ENCODE results near the gene SCML2. TPM values are rescaled to one million over a fixed set of nuclear protein-coding genes. Genes with fewer than 3 reads are reported as not detected.
"Not testable (repeated sequence)": the region's sequence is repeated elsewhere in the genome, so short reads cannot be mapped to it uniquely, and the experiment has no call there.

Gene SCML2
- total RNA-seq, 3 donors from 2014 or later = 3.4 to 5.1 (median 5.1) TPM

DNA sequence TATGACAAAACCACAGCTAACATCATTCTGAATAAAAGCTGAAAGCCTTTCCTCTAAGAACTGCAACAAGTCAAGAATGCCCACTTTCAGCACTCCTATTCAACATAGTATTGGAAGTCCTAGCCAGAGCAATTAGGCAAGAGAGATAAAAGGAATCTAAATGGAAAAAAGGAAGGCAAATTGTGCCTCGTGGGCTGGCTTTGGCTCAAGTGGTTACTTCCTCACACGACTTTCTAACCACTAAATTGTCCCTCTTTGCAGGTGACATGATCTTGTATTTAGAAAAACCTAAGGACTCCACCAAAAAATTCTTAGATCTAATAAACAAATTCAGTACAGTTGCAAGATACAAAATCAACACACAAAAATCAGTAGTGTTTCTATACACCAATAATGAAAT, 57.2 kb downstream of the SCML2 start:
- Mint-ChIP-seq H3K27me3 (ENCODE audit: low read depth) (no peaks in the 10 kb centered on the region), H3K36me3 (ENCODE audit: insufficient read depth) (peaks cover 2% of the 10 kb centered on the region), H3K4me1 (ENCODE audit: low read depth) (no peaks in the 10 kb centered on the region), H3K9me3 (peaks cover 15% of the 10 kb centered on the region), H3K4me3 (no peak overlapping the region)
- DNase-seq = no peak
- no peak for ATAC-seq

- peaks cover 15% of the 10 kb centered on the region for H3K9me3 Mint-ChIP-seq
- no peak overlapping the region for H3K4me3 Mint-ChIP-seq
- H3K27me3 Mint-ChIP-seq (ENCODE audit: low read depth) = no peaks in the 10 kb centered on the region
- no peak for ATAC-seq
- H3K4me1 Mint-ChIP-seq (ENCODE audit: low read depth) = no peaks in the 10 kb centered on the region
- no peak for DNase-seq
- H3K36me3 Mint-ChIP-seq (ENCODE audit: insufficient read depth) = peaks cover 2% of the 10 kb centered on the region
Observed at GRCh38 chrX:18294893-18295292, 59.6 kb downstream of the SCML2 start.

DNA sequence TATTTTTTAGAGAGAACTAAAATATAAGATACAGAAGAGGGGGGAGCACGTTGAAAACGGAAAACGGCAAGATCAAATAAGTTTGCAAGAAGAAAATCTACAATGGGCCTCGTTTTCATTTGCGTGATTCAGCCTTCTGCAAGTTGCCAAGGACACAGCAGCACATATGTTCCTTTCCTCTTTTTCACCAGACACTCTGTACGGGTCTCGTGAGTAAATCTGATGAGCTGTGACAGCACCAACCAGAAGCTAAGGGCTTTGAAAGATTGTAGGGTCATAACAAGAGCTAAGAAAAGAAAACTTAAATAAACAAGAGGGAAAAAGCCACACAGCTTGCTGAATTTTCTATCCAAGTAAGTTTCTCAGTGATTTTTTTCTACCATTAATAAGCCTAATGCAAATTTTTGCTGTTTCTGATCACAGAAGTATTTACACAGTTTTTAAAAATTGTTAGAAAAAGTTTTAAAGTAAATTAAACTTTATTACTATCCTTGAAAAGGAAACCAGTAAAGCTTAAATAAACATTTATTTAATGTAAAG, 63.4 kb downstream of the SCML2 start:
- Mint-ChIP-seq H3K36me3 (ENCODE audit: insufficient read depth) (no peaks in the 10 kb centered on the region), H3K4me1 (ENCODE audit: low read depth) (no peaks in the 10 kb centered on the region), H3K9me3 (peaks cover 4% of the 10 kb centered on the region), H3K27me3 (ENCODE audit: low read depth) (no peaks in the 10 kb centered on the region), H3K4me3 (no peak overlapping the region)
- DNase-seq = no peak
- no peak for ATAC-seq

DNA sequence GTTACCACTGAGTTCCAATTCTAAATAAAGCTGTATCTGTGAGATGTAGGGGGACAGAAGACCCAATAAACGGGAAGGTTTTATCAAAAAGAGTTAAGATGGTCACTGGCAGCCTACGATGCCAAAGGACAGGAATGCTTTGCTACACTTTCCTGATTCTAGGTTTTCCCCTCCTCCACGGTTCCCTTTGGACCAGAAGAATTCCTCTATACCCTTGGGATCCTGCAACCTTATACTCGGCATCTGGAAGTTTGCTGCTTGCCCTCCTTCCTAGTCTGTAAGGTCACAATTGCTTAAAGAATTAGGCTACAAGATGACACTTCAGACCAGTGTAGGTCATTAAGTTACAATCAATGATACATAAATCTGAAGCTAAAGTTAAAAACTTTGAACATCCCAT, 64.3 kb downstream of the SCML2 start:
- ATAC-seq (no peak), DNase-seq (no peak)
- Mint-ChIP-seq H3K4me1 (ENCODE audit: low read depth) (no peaks in the 10 kb centered on the region), H3K27me3 (ENCODE audit: low read depth) (no peaks in the 10 kb centered on the region), H3K36me3 (ENCODE audit: insufficient read depth) (no peaks in the 10 kb centered on the region), H3K9me3 (no peaks in the 10 kb centered on the region), H3K4me3 (no peak overlapping the region)

GRCh38 chrX:18288716-18289115, 65.8 kb downstream of the SCML2 start:
- Mint-ChIP-seq H3K9me3 (no peaks in the 10 kb centered on the region), H3K4me1 (ENCODE audit: low read depth) (no peaks in the 10 kb centered on the region), H3K27me3 (ENCODE audit: low read depth) (no peaks in the 10 kb centered on the region), H3K4me3 (no peak overlapping the region), H3K36me3 (ENCODE audit: insufficient read depth) (no peaks in the 10 kb centered on the region)
- DNase-seq (no peak), ATAC-seq (no peak)

GRCh38 chrX:18286322-18286831, 68.1 kb downstream of the SCML2 start:
- Mint-ChIP-seq H3K4me1 (ENCODE audit: low read depth) (no peaks in the 10 kb centered on the region), H3K9me3 (no peaks in the 10 kb centered on the region), H3K27me3 (ENCODE audit: low read depth) (no peaks in the 10 kb centered on the region), H3K36me3 (ENCODE audit: insufficient read depth) (no peaks in the 10 kb centered on the region), H3K4me3 (no peak overlapping the region)
- ATAC-seq (no peak), DNase-seq (no peak)

DNA sequence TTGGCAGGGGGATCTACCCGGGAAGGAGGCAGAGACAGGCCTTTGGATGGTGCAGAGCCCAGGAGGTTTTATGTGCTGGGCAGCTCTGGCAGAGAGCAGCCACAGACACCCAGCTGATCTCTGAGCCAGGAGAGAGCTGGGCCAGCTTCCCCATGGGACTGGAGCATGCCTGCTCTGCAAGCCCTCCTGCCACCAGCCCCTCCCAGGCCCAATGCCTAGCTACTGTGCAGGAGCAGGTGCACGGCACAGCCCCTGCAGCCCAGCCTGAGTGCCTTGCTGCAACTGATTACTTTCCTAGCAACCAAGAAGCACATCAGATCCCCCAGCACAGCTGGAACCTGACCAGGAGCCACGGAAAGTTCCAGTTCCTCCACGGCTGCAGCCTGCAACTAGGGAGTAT, 76.0 kb downstream of the SCML2 start:
- ATAC-seq (no peak), DNase-seq (no peak)
- H3K4me1 Mint-ChIP-seq (ENCODE audit: low read depth) = no peaks in the 10 kb centered on the region
- H3K27me3 Mint-ChIP-seq (ENCODE audit: low read depth) = no peaks in the 10 kb centered on the region
- peaks cover 8% of the 10 kb centered on the region for H3K9me3 Mint-ChIP-seq
- no peak overlapping the region for H3K4me3 Mint-ChIP-seq
- H3K36me3 Mint-ChIP-seq (ENCODE audit: insufficient read depth) = no peaks in the 10 kb centered on the region

GRCh38 chrX:18272222-18272621, 82.3 kb downstream of the SCML2 start:
- no peak for ATAC-seq
- Mint-ChIP-seq H3K4me3 (no peak overlapping the region), H3K4me1 (ENCODE audit: low read depth) (no peaks in the 10 kb centered on the region), H3K36me3 (ENCODE audit: insufficient read depth) (no peaks in the 10 kb centered on the region), H3K9me3 (no peaks in the 10 kb centered on the region), H3K27me3 (ENCODE audit: low read depth) (no peaks in the 10 kb centered on the region)
- no peak for DNase-seq

DNA sequence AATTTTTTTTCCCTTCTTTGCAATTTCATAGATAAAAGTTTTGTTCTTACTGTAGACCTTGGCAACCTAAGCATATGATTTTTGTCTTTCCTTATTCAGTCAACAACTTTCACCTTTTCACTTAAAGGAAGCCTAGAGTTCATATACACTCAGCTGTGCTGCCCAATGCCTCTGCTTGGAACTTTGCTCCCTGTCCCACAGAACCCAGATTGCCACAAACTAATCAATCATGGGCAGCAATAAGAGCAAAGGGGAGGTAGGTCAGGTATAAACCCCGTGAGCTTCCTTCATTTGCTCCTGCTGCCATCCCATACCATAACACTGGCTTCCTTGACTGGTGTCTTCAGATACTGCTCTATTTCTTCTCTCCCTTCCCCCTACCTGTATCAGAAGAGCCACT, 82.8 kb downstream of the SCML2 start:
- Mint-ChIP-seq H3K4me3 (no peak overlapping the region), H3K27me3 (ENCODE audit: low read depth) (no peaks in the 10 kb centered on the region)
- DNase-seq = no peak

GRCh38 chrX:18271309-18271708, 83.2 kb downstream of the SCML2 start:
- H3K4me3 Mint-ChIP-seq = no peak overlapping the region
- H3K9me3 Mint-ChIP-seq = no peaks in the 10 kb centered on the region
- H3K36me3 Mint-ChIP-seq (ENCODE audit: insufficient read depth) = no peaks in the 10 kb centered on the region
- no peaks in the 10 kb centered on the region for H3K27me3 Mint-ChIP-seq (ENCODE audit: low read depth)
- DNase-seq (no peak), ATAC-seq (no peak)
- no peaks in the 10 kb centered on the region for H3K4me1 Mint-ChIP-seq (ENCODE audit: low read depth)

More for the DNA sequence above, 82.8 kb downstream of the SCML2 start:
- Mint-ChIP-seq H3K9me3 (no peaks in the 10 kb centered on the region), H3K4me1 (ENCODE audit: low read depth) (no peaks in the 10 kb centered on the region), H3K36me3 (ENCODE audit: insufficient read depth) (no peaks in the 10 kb centered on the region)
- no peak for ATAC-seq

DNA sequence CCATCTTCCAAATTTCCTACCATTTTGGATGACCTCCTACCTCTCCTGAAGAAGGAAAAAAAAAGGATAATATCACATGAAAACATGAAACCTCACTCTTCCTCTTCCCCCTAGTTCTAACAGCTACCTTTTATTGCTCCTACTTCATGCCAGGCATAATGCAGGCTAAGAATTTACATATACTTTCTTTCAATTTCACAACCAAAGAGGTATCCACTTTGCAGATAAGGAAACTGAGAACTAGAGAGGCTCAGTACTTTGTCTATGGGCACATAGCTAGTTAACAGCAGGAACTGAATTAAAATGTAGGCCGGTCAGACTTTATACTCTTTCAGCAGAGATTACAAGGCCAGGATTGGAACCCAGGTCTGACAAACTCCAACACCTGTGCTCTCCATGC, 99.4 kb downstream of the SCML2 start:
- H3K4me1 Mint-ChIP-seq (ENCODE audit: low read depth) = no peaks in the 10 kb centered on the region
- no peaks in the 10 kb centered on the region for H3K9me3 Mint-ChIP-seq
- H3K27me3 Mint-ChIP-seq (ENCODE audit: low read depth) = no peaks in the 10 kb centered on the region
- no peak overlapping the region for H3K4me3 Mint-ChIP-seq
- no peak for ATAC-seq
- peaks cover 9% of the 10 kb centered on the region for H3K36me3 Mint-ChIP-seq (ENCODE audit: insufficient read depth)
- no peak for DNase-seq

DNA sequence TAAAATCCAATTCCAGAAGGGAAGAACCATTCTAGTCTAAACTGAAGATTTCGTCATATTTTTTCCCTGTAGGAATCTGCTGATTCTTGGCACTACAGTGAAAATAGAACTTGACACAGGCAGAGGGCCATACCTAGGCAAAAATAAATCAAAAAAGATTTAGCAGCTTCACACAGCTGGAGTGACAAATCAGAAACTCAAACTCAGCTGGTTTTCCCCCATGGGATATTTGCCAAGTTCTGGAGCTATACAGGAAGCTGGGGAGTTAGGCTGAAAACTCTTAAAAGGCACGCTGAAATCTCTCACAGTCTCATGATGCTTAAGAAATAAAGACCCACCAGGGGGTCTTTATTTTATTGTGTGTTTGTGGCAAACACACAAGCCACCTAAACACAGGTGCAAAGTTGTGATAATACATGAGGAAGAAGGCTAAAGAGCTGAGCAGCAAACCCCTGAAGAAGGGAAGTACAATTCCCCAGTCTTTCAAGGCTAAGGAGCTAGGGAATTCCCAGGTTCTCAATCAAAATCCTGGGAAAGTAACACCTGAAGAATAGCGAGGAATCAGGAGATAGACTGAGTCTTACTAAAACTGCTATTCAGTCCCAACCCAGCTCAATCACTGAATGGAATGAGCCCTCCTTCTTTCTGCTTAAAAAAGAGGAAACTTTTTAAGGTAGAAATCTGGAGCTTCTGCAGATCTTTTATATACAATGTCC, 101.7 kb downstream of the SCML2 start:
- DNase-seq (no peak), ATAC-seq (no peak)
- Mint-ChIP-seq H3K4me1 (ENCODE audit: low read depth) (no peaks in the 10 kb centered on the region), H3K27me3 (ENCODE audit: low read depth) (no peaks in the 10 kb centered on the region), H3K4me3 (no peak overlapping the region), H3K9me3 (no peaks in the 10 kb centered on the region), H3K36me3 (ENCODE audit: insufficient read depth) (peaks cover 9% of the 10 kb centered on the region)

DNA sequence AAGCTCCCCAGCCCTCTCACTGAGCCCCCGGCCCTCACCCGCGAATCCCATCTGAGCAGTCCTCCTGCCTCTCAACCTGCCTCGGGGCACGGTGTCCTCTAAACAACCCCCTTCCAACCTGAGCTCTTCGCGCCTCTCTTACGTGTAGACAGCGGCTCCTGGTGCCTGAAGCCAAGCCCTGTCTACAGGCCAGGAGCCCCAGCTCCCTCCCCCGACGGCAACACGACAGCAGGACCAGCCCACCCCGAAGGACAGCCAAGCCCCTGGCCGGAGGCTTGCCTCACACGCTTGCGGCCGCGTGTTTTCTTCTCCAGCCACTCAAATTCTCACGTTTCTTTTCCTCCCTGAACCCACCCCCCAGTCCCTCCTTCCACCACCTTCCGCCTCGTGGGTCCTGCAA, 124.8 kb downstream of the SCML2 start:
- H3K27me3 Mint-ChIP-seq (ENCODE audit: low read depth); H3K9me3 Mint-ChIP-seq; DNase-seq; H3K4me1 Mint-ChIP-seq (ENCODE audit: low read depth); ATAC-seq; H3K4me3 Mint-ChIP-seq; H3K36me3 Mint-ChIP-seq (ENCODE audit: insufficient read depth): not testable (repeated sequence)

- Mint-ChIP-seq H3K36me3 (ENCODE audit: insufficient read depth) (no peaks in the 10 kb centered on the region), H3K27me3 (ENCODE audit: low read depth) (no peaks in the 10 kb centered on the region), H3K4me3 (no peak overlapping the region), H3K4me1 (ENCODE audit: low read depth) (no peaks in the 10 kb centered on the region), H3K9me3 (no peaks in the 10 kb centered on the region)
- DNase-seq (no peak), ATAC-seq (no peak)
Observed at GRCh38 chrX:18228069-18228468, 126.4 kb downstream of the SCML2 start.

DNA sequence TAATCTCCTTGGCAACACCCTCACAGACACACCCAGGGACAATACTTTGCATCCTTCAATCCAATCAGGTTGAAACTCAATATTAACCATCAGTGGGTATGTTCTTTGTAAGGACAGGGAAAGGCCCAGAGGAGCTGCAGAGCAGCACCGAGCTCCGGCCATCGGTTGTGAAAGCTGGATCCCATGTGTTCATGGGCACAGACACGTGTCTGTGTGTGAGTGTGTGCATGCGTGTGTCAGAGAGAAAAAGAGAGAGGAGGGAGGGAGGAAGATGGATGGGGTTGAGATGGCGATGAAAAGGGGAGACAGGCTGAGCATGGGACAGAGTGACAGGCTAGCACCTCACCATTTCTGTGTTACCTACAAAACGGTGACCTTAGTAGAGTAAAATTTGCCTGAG, 127.0 kb downstream of the SCML2 start:
- H3K9me3 Mint-ChIP-seq = no peaks in the 10 kb centered on the region
- H3K27me3 Mint-ChIP-seq (ENCODE audit: low read depth) = no peaks in the 10 kb centered on the region
- ATAC-seq (no peak), DNase-seq (no peak)
- no peak overlapping the region for H3K4me3 Mint-ChIP-seq
- H3K4me1 Mint-ChIP-seq (ENCODE audit: low read depth) = no peaks in the 10 kb centered on the region
- H3K36me3 Mint-ChIP-seq (ENCODE audit: insufficient read depth) = no peaks in the 10 kb centered on the region
